Prostate gland (tissue), 2 donors: ENCODE results near the gene GDPGP1.

ENCODE experiments used
- CTCF ChIP-seq, 4 experiments: fragments of 200-600 bp in 2 of 4; fragments of 450-650 bp in 2 of 4; sonication (generic) in 2 of 4; IDR thresholded peaks; 1 replicate in 3 of 4; 2 replicates in 1 of 4; pipeline ENCODE4 v1.5.1; 2016 to 2019; ENCODE audit warnings: antibody characterized with exemption in 4 of 4, mild to moderate bottlenecking in 2 of 4, moderate library complexity in 2 of 4
- POLR2A ChIP-seq: fragments of 450-650 bp; IDR thresholded peaks from one replicate; pipeline ENCODE4 v1.6.1; 2016; ENCODE audit warnings: antibody characterized with exemption, mild to moderate bottlenecking
- POLR2AphosphoS5 ChIP-seq: sonication (generic); formaldehyde crosslinking; IDR thresholded peaks from one replicate; pipeline ENCODE4 v1.6.1; 2017; ENCODE audit warnings: antibody characterized with exemption

- TF ChIP-seq CTCF (IDR thresholded peaks at IDR 0.05) = no peak
- no peak for TF ChIP-seq POLR2A
- TF ChIP-seq POLR2AphosphoS5 = no peak
Measured at GRCh38 chr15:90294601-90295269, 60.7 kb downstream of the GDPGP1 start.
